ENCODE results near the gene SYNE1.
"Not testable (repeated sequence)": the region's sequence is repeated elsewhere in the genome, so short reads cannot be mapped to it uniquely, and the experiment has no call there.

The SYNE1 gene, protein sequence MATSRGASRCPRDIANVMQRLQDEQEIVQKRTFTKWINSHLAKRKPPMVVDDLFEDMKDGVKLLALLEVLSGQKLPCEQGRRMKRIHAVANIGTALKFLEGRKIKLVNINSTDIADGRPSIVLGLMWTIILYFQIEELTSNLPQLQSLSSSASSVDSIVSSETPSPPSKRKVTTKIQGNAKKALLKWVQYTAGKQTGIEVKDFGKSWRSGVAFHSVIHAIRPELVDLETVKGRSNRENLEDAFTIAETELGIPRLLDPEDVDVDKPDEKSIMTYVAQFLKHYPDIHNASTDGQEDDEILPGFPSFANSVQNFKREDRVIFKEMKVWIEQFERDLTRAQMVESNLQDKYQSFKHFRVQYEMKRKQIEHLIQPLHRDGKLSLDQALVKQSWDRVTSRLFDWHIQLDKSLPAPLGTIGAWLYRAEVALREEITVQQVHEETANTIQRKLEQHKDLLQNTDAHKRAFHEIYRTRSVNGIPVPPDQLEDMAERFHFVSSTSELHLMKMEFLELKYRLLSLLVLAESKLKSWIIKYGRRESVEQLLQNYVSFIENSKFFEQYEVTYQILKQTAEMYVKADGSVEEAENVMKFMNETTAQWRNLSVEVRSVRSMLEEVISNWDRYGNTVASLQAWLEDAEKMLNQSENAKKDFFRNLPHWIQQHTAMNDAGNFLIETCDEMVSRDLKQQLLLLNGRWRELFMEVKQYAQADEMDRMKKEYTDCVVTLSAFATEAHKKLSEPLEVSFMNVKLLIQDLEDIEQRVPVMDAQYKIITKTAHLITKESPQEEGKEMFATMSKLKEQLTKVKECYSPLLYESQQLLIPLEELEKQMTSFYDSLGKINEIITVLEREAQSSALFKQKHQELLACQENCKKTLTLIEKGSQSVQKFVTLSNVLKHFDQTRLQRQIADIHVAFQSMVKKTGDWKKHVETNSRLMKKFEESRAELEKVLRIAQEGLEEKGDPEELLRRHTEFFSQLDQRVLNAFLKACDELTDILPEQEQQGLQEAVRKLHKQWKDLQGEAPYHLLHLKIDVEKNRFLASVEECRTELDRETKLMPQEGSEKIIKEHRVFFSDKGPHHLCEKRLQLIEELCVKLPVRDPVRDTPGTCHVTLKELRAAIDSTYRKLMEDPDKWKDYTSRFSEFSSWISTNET (N-terminal part only)

DNA sequence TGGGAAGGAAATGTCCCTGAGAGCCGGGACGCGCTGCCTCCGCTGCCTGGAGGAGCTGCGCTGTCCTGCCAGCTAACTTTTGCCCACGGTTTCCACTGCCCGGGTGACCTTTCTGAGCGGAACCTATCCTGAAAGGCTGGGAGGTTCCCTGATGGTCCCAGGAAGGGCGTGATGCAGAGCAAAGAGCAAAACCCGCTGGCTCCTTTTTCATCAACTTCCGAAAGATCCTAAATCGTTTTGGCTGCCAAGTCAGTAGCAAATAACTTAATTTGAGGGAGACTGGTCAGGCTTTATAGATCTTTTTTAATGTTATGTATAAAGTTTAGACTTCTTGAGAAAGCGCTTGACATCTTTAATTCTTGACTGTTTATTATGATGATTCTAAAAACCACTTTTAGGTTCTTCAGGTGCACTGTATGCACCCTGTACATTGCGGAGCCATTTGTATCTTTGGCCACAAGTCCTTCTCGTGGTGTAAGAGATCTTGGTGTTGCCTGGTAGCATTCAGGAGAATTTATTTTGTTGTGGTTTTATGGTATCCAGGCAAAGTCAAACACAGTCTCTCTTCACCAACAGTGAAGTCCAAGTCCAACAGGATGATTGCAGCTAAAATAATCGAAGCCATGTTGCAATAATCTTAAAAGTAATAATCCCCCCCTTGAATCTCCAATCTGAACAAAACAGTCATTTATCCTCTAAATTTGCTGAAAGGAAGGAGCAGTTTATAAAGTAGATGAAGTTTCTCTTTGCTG, at the start of gene SYNE1:
SYNE1 (minus strand) TSS at position 67 of the 752 bp plus-strand sequence. CDS start 9,031 bp downstream, outside the sequence.
- H3K27me3 ChIP-seq (ENCODE audit: insufficient read depth, low read depth, severe bottlenecking), result peaks cover 30% of the 10 kb centered on the region
- no peak within 1 kb of the TSS for H3K27ac ChIP-seq
- H3K9me3 ChIP-seq (ENCODE audit: severe bottlenecking), result no peaks in the 10 kb centered on the region
- peak within 1 kb of the TSS; percentile 43 for H3K4me3 ChIP-seq (ENCODE audit: low read depth, low read length)
- no peak for DNase-seq
- TF ChIP-seq, protein P1, sequence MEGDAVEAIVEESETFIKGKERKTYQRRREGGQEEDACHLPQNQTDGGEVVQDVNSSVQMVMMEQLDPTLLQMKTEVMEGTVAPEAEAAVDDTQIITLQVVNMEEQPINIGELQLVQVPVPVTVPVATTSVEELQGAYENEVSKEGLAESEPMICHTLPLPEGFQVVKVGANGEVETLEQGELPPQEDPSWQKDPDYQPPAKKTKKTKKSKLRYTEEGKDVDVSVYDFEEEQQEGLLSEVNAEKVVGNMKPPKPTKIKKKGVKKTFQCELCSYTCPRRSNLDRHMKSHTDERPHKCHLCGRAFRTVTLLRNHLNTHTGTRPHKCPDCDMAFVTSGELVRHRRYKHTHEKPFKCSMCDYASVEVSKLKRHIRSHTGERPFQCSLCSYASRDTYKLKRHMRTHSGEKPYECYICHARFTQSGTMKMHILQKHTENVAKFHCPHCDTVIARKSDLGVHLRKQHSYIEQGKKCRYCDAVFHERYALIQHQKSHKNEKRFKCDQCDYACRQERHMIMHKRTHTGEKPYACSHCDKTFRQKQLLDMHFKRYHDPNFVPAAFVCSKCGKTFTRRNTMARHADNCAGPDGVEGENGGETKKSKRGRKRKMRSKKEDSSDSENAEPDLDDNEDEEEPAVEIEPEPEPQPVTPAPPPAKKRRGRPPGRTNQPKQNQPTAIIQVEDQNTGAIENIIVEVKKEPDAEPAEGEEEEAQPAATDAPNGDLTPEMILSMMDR (IDR thresholded peaks at IDR 0.05; ENCODE audit: low read depth, low read length), result no peak
- H3K36me3 ChIP-seq, result no peaks in the 10 kb centered on the region

DNA sequence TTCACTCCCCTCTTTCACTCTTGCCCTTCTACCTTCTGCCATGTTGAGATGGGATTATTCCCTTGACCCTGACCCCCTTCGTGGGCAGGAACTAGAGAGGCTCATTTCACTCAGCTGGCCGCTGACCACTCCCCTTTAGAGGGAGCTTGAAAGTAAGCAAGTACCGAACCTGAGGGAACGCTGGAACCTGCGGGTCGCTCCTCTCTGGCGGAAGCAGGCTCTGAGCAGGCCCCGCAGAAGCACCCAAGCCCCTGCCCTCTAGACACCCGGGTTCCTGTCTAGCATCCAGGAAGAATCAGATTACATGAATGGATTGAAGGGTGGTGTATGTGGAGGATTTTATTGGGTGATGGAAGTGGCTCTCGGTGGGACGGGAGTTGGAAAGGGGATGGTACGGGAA, 48.7 kb upstream of the SYNE1 start:
- Histone ChIP-seq H3K27ac (no peak overlapping the region), H3K27me3 (ENCODE audit: insufficient read depth, low read depth, severe bottlenecking) (peaks cover 7% of the 10 kb centered on the region), H3K9me3 (ENCODE audit: severe bottlenecking) (no peaks in the 10 kb centered on the region), H3K4me3 (ENCODE audit: low read depth, low read length) (no peak overlapping the region), H3K36me3 (no peaks in the 10 kb centered on the region)
- no peak for DNase-seq
- TF ChIP-seq, protein P1 (IDR thresholded peaks at IDR 0.05; ENCODE audit: low read depth, low read length), result no peak

DNA sequence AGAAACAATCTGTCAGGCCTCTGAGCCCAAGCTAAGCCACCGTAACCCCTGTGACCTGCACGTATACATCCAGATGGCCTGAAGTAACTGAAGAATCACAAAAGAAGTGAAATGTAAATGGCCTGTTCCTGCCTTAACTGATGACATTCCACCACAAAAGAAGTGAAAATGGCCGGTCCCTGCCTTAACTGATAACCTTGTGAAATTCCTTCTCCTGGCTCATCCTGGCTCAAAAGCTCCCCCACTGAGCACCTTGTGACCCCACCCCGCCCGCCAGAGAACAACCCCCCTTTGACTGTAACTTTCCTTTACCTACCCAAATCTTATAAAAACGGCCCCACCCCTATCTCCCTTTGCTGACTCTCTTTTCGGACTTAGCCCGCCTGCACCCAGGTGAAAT, 45.8 kb upstream of the SYNE1 start:
- not testable (repeated sequence) for H3K27ac ChIP-seq

DNA sequence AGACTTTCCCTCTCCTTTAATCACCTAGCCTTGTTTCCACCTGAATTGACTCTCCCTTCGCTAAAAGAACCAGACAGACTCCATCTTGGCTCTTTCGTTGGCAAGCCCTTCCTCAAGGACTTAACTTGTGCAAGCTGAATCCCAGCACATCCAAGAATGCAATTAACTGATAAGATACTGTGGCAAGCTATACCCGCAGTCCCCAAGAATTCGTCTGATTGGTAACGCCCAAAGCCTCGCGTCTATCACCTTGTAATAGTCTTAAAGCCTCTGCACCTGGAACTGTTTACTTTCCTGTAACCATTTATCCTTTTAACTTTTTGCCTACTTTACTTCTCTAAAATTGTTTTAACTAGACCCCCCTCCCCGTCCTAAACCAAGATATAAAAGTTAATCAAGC, 45.0 kb upstream of the SYNE1 start:
- DNase-seq, result no peak
- Histone ChIP-seq H3K36me3 (no peaks in the 10 kb centered on the region), H3K9me3 (ENCODE audit: severe bottlenecking) (no peaks in the 10 kb centered on the region), H3K4me3 (ENCODE audit: low read depth, low read length) (no peak overlapping the region), H3K27me3 (ENCODE audit: insufficient read depth, low read depth, severe bottlenecking) (no peaks in the 10 kb centered on the region), H3K27ac (no peak overlapping the region)
- TF ChIP-seq, protein P1 (IDR thresholded peaks at IDR 0.05; ENCODE audit: low read depth, low read length), result no peak

More for the DNA sequence above, 45.8 kb upstream of the SYNE1 start:
- not testable (repeated sequence) for H3K4me3 ChIP-seq (ENCODE audit: low read depth, low read length); H3K9me3 ChIP-seq (ENCODE audit: severe bottlenecking); DNase-seq; H3K27me3 ChIP-seq (ENCODE audit: insufficient read depth, low read depth, severe bottlenecking); H3K36me3 ChIP-seq

DNA sequence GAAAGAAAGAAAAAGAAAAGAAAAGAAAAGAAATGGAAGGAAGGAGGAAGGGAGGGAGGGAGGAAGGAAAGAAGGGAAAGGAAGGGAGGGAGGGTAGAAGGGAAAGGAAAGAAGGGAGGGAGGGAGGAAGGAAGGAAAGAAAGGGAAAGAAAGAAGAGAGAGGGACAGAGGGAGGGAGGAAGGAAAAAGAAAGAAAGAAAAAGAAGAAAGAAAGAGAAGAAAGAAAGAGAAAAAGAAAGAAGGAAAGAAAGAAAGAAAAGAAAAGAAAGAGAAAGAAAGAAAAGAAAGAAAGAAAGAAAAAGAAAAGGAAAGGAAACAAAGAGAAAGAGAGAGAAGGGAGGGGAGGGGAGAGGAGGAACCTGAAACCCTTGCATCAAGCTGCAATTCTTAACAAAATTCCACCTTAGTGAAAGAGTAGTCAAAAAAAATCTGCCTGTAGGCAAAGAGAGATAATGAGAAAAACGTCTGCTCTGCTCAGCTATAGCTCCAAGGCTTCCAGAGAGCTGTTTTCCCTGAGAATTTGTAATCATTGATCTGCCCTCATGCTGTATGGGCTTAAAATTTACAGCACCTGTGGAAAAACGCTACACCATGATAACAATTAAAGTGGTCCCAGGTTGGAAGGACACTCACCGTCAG, 43.8 kb upstream of the SYNE1 start:
- no peaks in the 10 kb centered on the region for H3K36me3 ChIP-seq
- no peak overlapping the region for H3K27ac ChIP-seq
- no peak overlapping the region for H3K4me3 ChIP-seq (ENCODE audit: low read depth, low read length)
- H3K9me3 ChIP-seq (ENCODE audit: severe bottlenecking), result no peaks in the 10 kb centered on the region
- TF ChIP-seq, protein P1 (IDR thresholded peaks at IDR 0.05; ENCODE audit: low read depth, low read length), result no peak
- no peak for DNase-seq
- H3K27me3 ChIP-seq (ENCODE audit: insufficient read depth, low read depth, severe bottlenecking), result no peaks in the 10 kb centered on the region

Data from WERI-Rb-1 (cell line).